T-cell (primary cell): Measurements from ENCODE around the gene LATS2. TPM values are rescaled to one million over a fixed set of nuclear protein-coding genes. Genes with fewer than 3 reads are reported as not detected.
A peak's percentile ranks its signal among the peaks of the same experiment; 100 is the strongest.
"Not testable (repeated sequence)": the region's sequence is repeated elsewhere in the genome, so short reads cannot be mapped to it uniquely, and the experiment has no call there.

Source experiments
- ATAC-seq, 4 experiments: fragments of 200-7000 bp in 3 of 4; fragments of 150-1000 bp in 1 of 4; cut with Tn5 transposase; replicated peaks in 1 of 4; 1 replicate in 3 of 4; 2 replicates in 1 of 4; pipeline ENCODE4 v1.10.0; 2021; ENCODE audit warnings: moderate library complexity in 3 of 4, mild to moderate bottlenecking in 2 of 4, moderate number of reproducible peaks in 1 of 4
- CTCF ChIA-PET, 2 donors: fragments of 300-600 bp; sonication (Branson Sonifier 250); formaldehyde crosslinking; loops; one replicate each; lab custom pipeline; 2022; ENCODE audit warnings: antibody characterized with exemption in 2 of 2; lab: Charles Lee
- POLR2A ChIA-PET, 2 donors: fragments of 300-600 bp; sonication (Branson Sonifier 250); formaldehyde crosslinking; loops; one replicate each; lab custom pipeline; 2022; ENCODE audit warnings: antibody characterized with exemption in 2 of 2; lab: Charles Lee
- DNase-seq, 35 experiments: peaks; one replicate each; pipeline versions ENCODE4 v3.0.0 to v3.0.0-alpha.2; 2013 to 2023
- H3K27ac ChIP-seq: one replicate; pipeline ENCODE4 v1.5.1; 2013; ENCODE audit warnings: low read length
- H3K27me3 ChIP-seq, 2 experiments: replicated peaks in 1 of 2; 1 replicate in 1 of 2; 2 replicates in 1 of 2; pipeline versions ENCODE4 v1.6.1 to v1.7.0; 2013; ENCODE audit warnings: low read length in 1 of 2, mixed read lengths in 1 of 2; ENCODE audit not compliant: control insufficient read depth in 2 of 2, insufficient read depth in 2 of 2; ENCODE audit errors: extremely low read depth in 1 of 2
- H3K36me3 ChIP-seq, 2 donors: 1 replicate in 1 of 2; 2 replicates in 1 of 2; pipeline versions ENCODE4 v1.6.1 to v1.7.0; 2013; ENCODE audit warnings: low read length in 1 of 2; ENCODE audit not compliant: control insufficient read depth in 2 of 2, insufficient read depth in 1 of 2; ENCODE audit errors: extremely low read depth in 1 of 2
- H3K4me1 ChIP-seq, 2 experiments: 1 replicate in 1 of 2; 2 replicates in 1 of 2; pipeline versions ENCODE4 v1.6.1 to v1.7.0; 2013; ENCODE audit warnings: low read length in 2 of 2, mixed read lengths in 1 of 2; ENCODE audit not compliant: insufficient read depth in 2 of 2, control insufficient read depth in 1 of 2; ENCODE audit errors: extremely low read depth in 1 of 2
- H3K4me3 ChIP-seq, 2 donors: 1 replicate in 1 of 2; 2 replicates in 1 of 2; pipeline versions ENCODE4 v1.5.1 to v1.7.0; 2013; ENCODE audit warnings: mild to moderate bottlenecking in 2 of 2, low read length in 1 of 2, moderate library complexity in 1 of 2; ENCODE audit not compliant: control insufficient read depth in 1 of 2; ENCODE audit errors: extremely low read depth in 1 of 2
- H3K9me3 ChIP-seq: 2 replicates; pipeline ENCODE4 v1.7.0; 2013
- H3K27ac Mint-ChIP-seq, 2 donors: one replicate each; pipeline ENCODE4 v1.8.0; 2020 to 2021; ENCODE audit warnings: mild to moderate bottlenecking in 2 of 2, mixed read lengths in 2 of 2
- H3K27me3 Mint-ChIP-seq, 2 donors: one replicate each; pipeline ENCODE4 v1.8.0; 2021 to 2022; ENCODE audit warnings: mixed read lengths in 2 of 2
- H3K36me3 Mint-ChIP-seq: one replicate; pipeline ENCODE4 v1.8.0; 2021; ENCODE audit warnings: mixed read lengths
- H3K4me1 Mint-ChIP-seq, 3 donors: one replicate each; pipeline ENCODE4 v1.8.0; 2020 to 2022; ENCODE audit warnings: mixed read lengths in 3 of 3, mild to moderate bottlenecking in 1 of 3
- H3K4me3 Mint-ChIP-seq, 3 donors: one replicate each; pipeline ENCODE4 v1.8.0; 2020 to 2022; ENCODE audit warnings: mild to moderate bottlenecking in 3 of 3, mixed read lengths in 3 of 3, moderate library complexity in 3 of 3
- H3K9me3 Mint-ChIP-seq, 3 donors: one replicate each; pipeline ENCODE4 v1.8.0; 2020 to 2022; ENCODE audit warnings: mixed read lengths in 3 of 3
- whole genome bisulfite sequencing: methylation state at CpG from one replicate; pipeline ENCODE4 v1.1.5; 2013; ENCODE audit warnings: missing lambda C conversion rate; ENCODE audit not compliant: insufficient coverage; 5-methylcytosine and 5-hydroxymethylcytosine counted together
- total RNA-seq, 35 experiments: library from RNA in 6 of 35; stranded (reverse) in 6 of 35; fragments of 120-200 nt in 1 of 35; gene quantifications; one replicate each; pipeline versions ENCODE4 v1.2.1 to v1.2.4 and lab custom pipeline; 2013 to 2026

The LATS2 gene
- total RNA-seq, 5 donors from 2014 or later (not counting 1 experiment from before 2014, with no cell fraction given), result 0.88 to 4.2 (median 2.7) TPM

GRCh38 chr13:21053231-21053630 is 8.2 kb downstream of the LATS2 start:
- DNase-seq, result no peak
- Mint-ChIP-seq H3K27ac (peak overlapping the region in 1 of 2 donors; percentile 10), H3K27me3 (peaks cover 3 to 8% of the 10 kb centered on the region in 2 donors), H3K4me3 (no peak overlapping the region), H3K36me3 (no peaks in the 10 kb centered on the region), H3K9me3 (no peaks in the 10 kb centered on the region), H3K4me1 (peaks cover 4 to 6% (median 4%) of the 10 kb centered on the region in 3 donors)
- peak in 2 of 4 experiments; percentile 36 to 63 for ATAC-seq
- no peak overlapping the region for H3K27ac ChIP-seq
- no peaks in the 10 kb centered on the region for H3K36me3 ChIP-seq
- CTCF ChIA-PET, result no interaction called here
- POLR2A ChIA-PET, result no interaction called here
- H3K4me1 ChIP-seq, result peaks cover 0 to 3% of the 10 kb centered on the region in 2 experiments
- H3K4me3 ChIP-seq, result no peak overlapping the region
- H3K9me3 ChIP-seq, result no peaks in the 10 kb centered on the region
- WGBS, result 48% methylated on average over 4 of the region's 5 CpGs
- peaks cover 0 to 5% of the 10 kb centered on the region in 2 experiments for H3K27me3 ChIP-seq

- peaks cover 0 to 3% of the 10 kb centered on the region in 2 experiments for H3K4me1 ChIP-seq
- 88% methylated on average over 3 of the region's 3 CpGs for WGBS
- Mint-ChIP-seq H3K27ac (no peak overlapping the region), H3K36me3 (no peaks in the 10 kb centered on the region), H3K4me3 (no peak overlapping the region), H3K4me1 (peaks cover 4 to 6% (median 4%) of the 10 kb centered on the region in 3 donors), H3K9me3 (no peaks in the 10 kb centered on the region), H3K27me3 (peaks cover 2 to 4% of the 10 kb centered on the region in 2 donors)
- no peaks in the 10 kb centered on the region for H3K36me3 ChIP-seq
- peaks cover 0 to 5% of the 10 kb centered on the region in 2 experiments for H3K27me3 ChIP-seq
- no peaks in the 10 kb centered on the region for H3K9me3 ChIP-seq
- ATAC-seq, result no peak
- no peak overlapping the region for H3K27ac ChIP-seq
- POLR2A ChIA-PET, result no interaction called here
- no peak overlapping the region for H3K4me3 ChIP-seq
- CTCF ChIA-PET, result no interaction called here
- DNase-seq, result no peak
Measured at GRCh38 chr13:21051675-21052074, 9.7 kb downstream of the LATS2 start.

GRCh38 chr13:21050288-21051197 is 10.8 kb downstream of the LATS2 start:
- ChIA-PET CTCF (no interaction called here), POLR2A (no interaction called here)
- Mint-ChIP-seq H3K27me3 (peaks cover 0 to 3% of the 10 kb centered on the region in 2 donors), H3K36me3 (no peaks in the 10 kb centered on the region), H3K27ac (no peak overlapping the region), H3K9me3 (no peaks in the 10 kb centered on the region), H3K4me1 (peaks cover 4 to 6% (median 5%) of the 10 kb centered on the region in 3 donors), H3K4me3 (no peak overlapping the region)
- peaks cover 0 to 5% of the 10 kb centered on the region in 2 experiments for H3K27me3 ChIP-seq
- no peak overlapping the region for H3K4me3 ChIP-seq
- H3K4me1 ChIP-seq, result peaks cover 0 to 3% of the 10 kb centered on the region in 2 experiments
- H3K27ac ChIP-seq, result no peak overlapping the region
- ATAC-seq, result no peak
- no peak for DNase-seq
- H3K9me3 ChIP-seq, result no peaks in the 10 kb centered on the region
- H3K36me3 ChIP-seq, result no peaks in the 10 kb centered on the region
- 75% methylated on average over 4 of the region's 16 CpGs for WGBS

- H3K27ac ChIP-seq, POLR2A ChIA-PET: not testable (repeated sequence)
- WGBS, result 100% methylated on average over 1 of the region's 6 CpGs
Measured at GRCh38 chr13:21049731-21050130, 11.7 kb downstream of the LATS2 start.

GRCh38 chr13:21048901-21049698 is 12.3 kb downstream of the LATS2 start:
- H3K27me3 Mint-ChIP-seq, result peaks cover 0 to 3% of the 10 kb centered on the region in 2 donors
- H3K27me3 ChIP-seq, result peaks cover 0 to 5% of the 10 kb centered on the region in 2 experiments
- POLR2A ChIA-PET, result no interaction called here

More at GRCh38 chr13:21049731-21050130, 11.7 kb downstream of the LATS2 start:
- H3K27me3 Mint-ChIP-seq, DNase-seq, H3K27ac Mint-ChIP-seq, H3K4me3 Mint-ChIP-seq, H3K4me1 Mint-ChIP-seq, H3K9me3 Mint-ChIP-seq, H3K27me3 ChIP-seq, H3K36me3 ChIP-seq, ATAC-seq, H3K4me3 ChIP-seq, H3K9me3 ChIP-seq, CTCF ChIA-PET, H3K4me1 ChIP-seq, H3K36me3 Mint-ChIP-seq: not testable (repeated sequence)

More at GRCh38 chr13:21048901-21049698, 12.3 kb downstream of the LATS2 start:
- Histone ChIP-seq H3K36me3 (no peaks in the 10 kb centered on the region), H3K4me1 (peaks cover 0 to 3% of the 10 kb centered on the region in 2 experiments), H3K27ac (no peak overlapping the region), H3K4me3 (no peak overlapping the region), H3K9me3 (no peaks in the 10 kb centered on the region)
- Mint-ChIP-seq H3K9me3 (no peaks in the 10 kb centered on the region), H3K36me3 (no peaks in the 10 kb centered on the region), H3K27ac (no peak overlapping the region), H3K4me3 (no peak overlapping the region), H3K4me1 (peaks cover 6 to 10% (median 6%) of the 10 kb centered on the region in 3 donors)
- ATAC-seq (no peak), DNase-seq (no peak)
- CTCF ChIA-PET, result no interaction called here
- WGBS, result 75% methylated on average over 4 of the region's 6 CpGs
